K562 (cell line): ENCODE results near the gene MRTFB. TPM values are rescaled to one million over a fixed set of nuclear protein-coding genes. Genes with fewer than 3 reads are reported as not detected.

ENCODE experiments used
- ATAC-seq: fragments of 200-7000 bp; cut with Tn5 transposase; 3 replicates; pipeline ENCODE4 v1.9.1; 2020; ENCODE audit warnings: moderate library complexity
- BruUV-seq: library from RNA; stranded (reverse); fragments of 400-500 nt; replicated peaks from 2 replicates; lab custom pipeline; 2021; lab: Mats Ljungman, UMichigan
- CTCF ChIA-PET: fragments of 300-600 bp; formaldehyde crosslinking; extraction: SDS; loops from one replicate; lab custom pipeline; 2021; ENCODE audit warnings: low intra/inter-chr PET ratio; lab: Yijun Ruan, JAX
- POLR2A ChIA-PET: fragments of 300-600, 350-650 bp; sonication (Branson Sonifier 250); formaldehyde crosslinking; extraction: SDS; loops from one replicate; lab custom pipeline; 2021; ENCODE audit warnings: antibody characterized with exemption, inconsistent platforms; lab: Yijun Ruan, JAX
- DNase-seq, 4 experiments: peaks; one replicate each; pipeline versions ENCODE4 v3.0.0 to v3.0.0-alpha.2; 2011 to 2018; ENCODE audit warnings: low spot score in 3 of 4, mixed read lengths in 3 of 4; ENCODE audit errors: extremely low read depth in 1 of 4
- FAIRE-seq: peaks from 2 replicates; lab custom pipeline; 2011; peaks lifted over from hg19 to GRCh38; lab: Jason Lieb, UNC
- H2AFZ ChIP-seq: 2 replicates; pipeline ENCODE4 v1.6.0; 2011; ENCODE audit warnings: low read depth, low read length, control low read depth, inconsistent platforms
- H3K27ac ChIP-seq: fragments of 200-600 bp; 3 replicates; pipeline ENCODE4 v1.8.0; 2011; ENCODE audit warnings: low read depth, mild to moderate bottlenecking, control low read depth, inconsistent platforms, low read length, moderate library complexity, mixed read lengths; ENCODE audit errors: extremely low read depth
- H3K27me3 ChIP-seq, 2 experiments: fragments of 300-600 bp in 1 of 2; 2 replicates in 1 of 2; 3 replicates in 1 of 2; pipeline versions ENCODE4 v1.6.0 to v1.8.0; 2011; ENCODE audit warnings: inconsistent platforms in 2 of 2, low read length in 2 of 2, mild to moderate bottlenecking in 1 of 2, mixed read lengths in 1 of 2, moderate library complexity in 1 of 2; ENCODE audit not compliant: control insufficient read depth in 2 of 2, insufficient read depth in 2 of 2
- H3K36me3 ChIP-seq: fragments of 300-600 bp; 3 replicates; pipeline ENCODE4 v1.8.0; 2011; ENCODE audit warnings: mild to moderate bottlenecking, low read length, inconsistent platforms; ENCODE audit not compliant: control insufficient read depth, insufficient read depth
- H3K4me1 ChIP-seq, 2 experiments: fragments of 200-600 bp in 1 of 2; replicated peaks in 1 of 2; 2 replicates in 1 of 2; 3 replicates in 1 of 2; pipeline versions ENCODE4 v1.5.1 to v1.8.0; 2011; ENCODE audit warnings: inconsistent platforms in 2 of 2, low read length in 2 of 2, mild to moderate bottlenecking in 1 of 2, mixed read lengths in 1 of 2, moderate library complexity in 1 of 2; ENCODE audit not compliant: control insufficient read depth in 2 of 2, insufficient read depth in 2 of 2
- H3K4me2 ChIP-seq: 2 replicates; pipeline ENCODE4 v1.6.1; 2011; ENCODE audit warnings: low read length, control low read depth, inconsistent platforms, mixed read lengths; ENCODE audit not compliant: insufficient read depth
- H3K4me3 ChIP-seq: fragments of 200-600 bp; sonication (generic), shearing (Covaris generic); 2 replicates; pipeline ENCODE4 v1.5.1; 2016; ENCODE audit warnings: control low read depth, inconsistent platforms
- H3K79me2 ChIP-seq: fragments of 200-600 bp; 3 replicates; pipeline ENCODE4 v1.8.0; 2011; ENCODE audit warnings: low read length, inconsistent platforms; ENCODE audit not compliant: control insufficient read depth, insufficient read depth
- H3K9ac ChIP-seq, 2 experiments: 2 replicates each; pipeline versions ENCODE4 v1.6.0 to v1.6.1; 2011; ENCODE audit warnings: low read depth in 2 of 2, low read length in 2 of 2, control low read depth in 1 of 2, inconsistent platforms in 1 of 2, mild to moderate bottlenecking in 1 of 2, mixed read lengths in 1 of 2; ENCODE audit not compliant: insufficient read depth in 1 of 2
- H3K9me1 ChIP-seq: one replicate; pipeline ENCODE4 v1.6.0; 2011; ENCODE audit warnings: inconsistent platforms, mild to moderate bottlenecking, low read length, moderate library complexity; ENCODE audit not compliant: control insufficient read depth, insufficient read depth
- H3K9me3 ChIP-seq: replicated peaks from 2 replicates; pipeline ENCODE4 v1.5.1; 2011; ENCODE audit warnings: low read depth, low read length, inconsistent platforms; ENCODE audit not compliant: control insufficient read depth, insufficient read depth
- H4K20me1 ChIP-seq: replicated peaks from 2 replicates; pipeline ENCODE4 v1.6.1; 2011; ENCODE audit warnings: low read length, inconsistent platforms, mixed read lengths; ENCODE audit not compliant: control insufficient read depth, insufficient read depth
- CBFA2T3 ChIP-seq: fragments of 450-650 bp; IDR thresholded peaks from 2 replicates; pipeline ENCODE4 v1.6.1; 2017
- ZC3H11A ChIP-seq: IDR thresholded peaks from 2 replicates; pipeline ENCODE4 v1.6.1; 2012; ENCODE audit warnings: low read depth, low read length, improper control_type of control experiment
- ZNF121 ChIP-seq: sonication (generic); formaldehyde crosslinking; conservative IDR thresholded peaks from 2 replicates; pipeline ENCODE4 v1.8.0; 2022; ENCODE audit warnings: missing genetic modification reagents
- ZNF253 ChIP-seq: fragments of 250-450 bp; sonication (Bioruptor Pico); conservative IDR thresholded peaks from 2 replicates; pipeline ENCODE4 v1.6.1; 2021; ENCODE audit warnings: mild to moderate bottlenecking
- ZNF316 ChIP-seq: fragments of 450-650 bp; IDR thresholded peaks from 2 replicates; pipeline ENCODE4 v1.6.1; 2016
- ZNF764 ChIP-seq: fragments of 250-450 bp; sonication (Bioruptor Pico); IDR thresholded peaks from 2 replicates; pipeline ENCODE4 v1.4.0; 2020; ENCODE audit warnings: low read depth, mild to moderate bottlenecking, moderate library complexity
- WGBS: fragments of 100-300 bp; shearing (Covaris generic); methylation state at CpG from one replicate; pipeline ENCODE4 v1.1.6; 2016; ENCODE audit warnings: low coverage, mixed read lengths; ENCODE audit not compliant: insufficient coverage; ENCODE audit errors: missing lambda C conversion rate; 5-methylcytosine and 5-hydroxymethylcytosine counted together
- in situ Hi-C: fragments of 300-500 bp; cut with MboI; formaldehyde crosslinking; loops from 4 replicates; pipeline ENCODE4 v1.15.0; 2018; ENCODE audit warnings: inconsistent platforms, mixed read lengths
- intact Hi-C: fragments of 100-400 bp; cut with micrococcal nuclease; formaldehyde crosslinking; loops from 2 replicates; pipeline ENCODE4 v1.14.2; 2022
- polyA plus RNA-seq, 8 experiments: library from polyadenylated mRNA; depleted of rRNA in 4 of 8; stranded (reverse) in 5 of 8; unstranded in 3 of 8; fragments of >200 nt; fragmentation: Nextera tagmentation in 2 of 8; fragmentation: Illumina TruSeq in 1 of 8; extraction: Ambion mirVana in 2 of 8; extraction: Trizol in 1 of 8; gene quantifications; 2 replicates each; pipeline versions ENCODE4 v1.2.1 to v1.2.3, GENCODE V29; 2011 to 2014; ENCODE audit warnings: inconsistent platforms in 1 of 8, missing spikeins in 1 of 8
- total RNA-seq, 7 experiments: library from RNA; depleted of rRNA in 6 of 7; stranded (reverse); fragments of >200 nt in 6 of 7; fragmentation: Illumina TruSeq in 2 of 7; extraction: Trizol in 2 of 7; gene quantifications; 2 replicates each; pipeline versions ENCODE4 v1.2.1 to v1.2.3, GENCODE V29; 2011 to 2021; ENCODE audit warnings: low replicate concordance in 1 of 7

MRTFB gene
- total and polyA plus RNA-seq, 9 of the 15 experiments (the other 6 are each of a cell fraction or from before 2014, with no cell fraction given) = 2.2 to 12.7 (median 7.0) TPM

- Histone ChIP-seq H3K36me3 (no peaks in the 10 kb centered on the region; the same call in 2 of the 3 replicates), H3K4me3 (no peak overlapping the region), H3K4me1 (no peaks in the 10 kb centered on the region; a peak in 1 of 5 replicates), H3K79me2 (no peaks in the 10 kb centered on the region), H4K20me1 (0 out of 2 replicates have a peak, but pooled peaks cover 3% of the 10 kb centered on the region), H3K9me3 (no peaks in the 10 kb centered on the region), H3K27me3 (no peaks in the 10 kb centered on the region), H3K9me1 (no peaks in the 10 kb centered on the region), H3K9ac (no peak overlapping the region), H2AFZ (no peak overlapping the region), H3K27ac (no peak overlapping the region), H3K4me2 (no peak overlapping the region)
- CTCF ChIA-PET = no interaction called here
- POLR2A ChIA-PET = interaction anchor here (0.7 to 0.9 kb wide), 2 partner anchors 11 to 82 kb away, joined by 3 read pairs; no protein-coding TSS in a partner anchor
- in situ Hi-C loops (no loop called here), intact Hi-C loops (no loop called here)
- BruUV-seq = no TSS peak
- FAIRE-seq = no peak
- TF ChIP-seq ZNF316 = peak; percentile 8; the same call in 1 of the 2 replicates
- no peak for TF ChIP-seq ZNF121 (CRISPR knock-in tag)
- TF ChIP-seq, all 486 proteins: peak for 1
- DNase-seq (no peak), ATAC-seq (no peak)
- 87% methylated on average over 9 of the region's 9 CpGs for WGBS
Measured at GRCh38 chr16:14232106-14232864, 161.2 kb downstream of the MRTFB start.

GRCh38 chr16:14236401-14236800 is 165.3 kb downstream of the MRTFB start:
- intact Hi-C loops (no loop called here), in situ Hi-C loops (no loop called here)
- Histone ChIP-seq H3K36me3 (peaks cover 13% of the 10 kb centered on the region; the same call in 1 of the 3 replicates), H3K27me3 (no peaks in the 10 kb centered on the region), H3K9ac (no peak overlapping the region), H3K27ac (no peak overlapping the region), H3K9me1 (no peaks in the 10 kb centered on the region), H2AFZ (no peak overlapping the region), H3K4me1 (no peaks in the 10 kb centered on the region; a peak in 1 of 5 replicates), H3K4me2 (no peak overlapping the region), H3K4me3 (no peak overlapping the region), H4K20me1 (0 out of 2 replicates have a peak, but pooled peaks cover 3% of the 10 kb centered on the region), H3K79me2 (no peaks in the 10 kb centered on the region), H3K9me3 (no peaks in the 10 kb centered on the region)
- no peak for ATAC-seq
- no peak for FAIRE-seq
- POLR2A ChIA-PET = no interaction called here
- TF ChIP-seq ZC3H11A (no peak), CBFA2T3 (peak; percentile 15; the same call in 1 of the 2 replicates), ZNF764 (CRISPR knock-in tag) (no peak), ZNF253 (CRISPR knock-in tag) (no peak)
- DNase-seq = no peak
- CTCF ChIA-PET = interaction anchor here (0.6 kb wide), 1 partner anchor 8 kb away, joined by 3 read pairs; no protein-coding TSS in a partner anchor
- BruUV-seq = no TSS peak
- 22% methylated on average over 5 of the region's 5 CpGs for WGBS
